Measurements from ENCODE around the gene RFTN1.

- TF ChIP-seq EZH2 (IDR thresholded peaks at IDR 0.05) = no peak
- TF ChIP-seq POLR2AphosphoS5 (IDR thresholded peaks at IDR 0.05; ENCODE audit: borderline replicate concordance, low read depth, low read length) = no peak
Observed at GRCh38 chr3:16481546-16481897, 32.0 kb downstream of the RFTN1 start.
